SIG-M5 treated with dmso at 0.1 percent for 504 hours (cell line): ENCODE measurements around the gene UBA52.
A peak's percentile ranks its signal among the peaks of the same experiment; 100 is the strongest.

Source experiments
- DNase-seq: peaks from one replicate; lab custom pipeline; 2025; ENCODE audit not compliant: unreplicated experiment; lab: John Stamatoyannopoulos, UW

UBA52 gene

GRCh38 chr19:18551631-18552030 is 20.0 kb upstream of the UBA52 start:
- DNase-seq, result no peak

- DNase-seq, result peak; percentile 98
Observed at GRCh38 chr19:18557411-18558201, 14.1 kb upstream of the UBA52 start, which contains the start of gene KXD1. TSS of gene KXD1 (plus strand) at chr19:18557870. CDS start at chr19:18562057, 4,187 bp downstream.

GRCh38 chr19:18558202-18558555 is 13.5 kb upstream of the UBA52 start:
- no peak for DNase-seq

- no peak for DNase-seq
Observed at GRCh38 chr19:18558604-18559003, 13.1 kb upstream of the UBA52 start.

- DNase-seq, result no peak
Observed at GRCh38 chr19:18559685-18560084, 12.0 kb upstream of the UBA52 start.

- DNase-seq, result no peak
Observed at GRCh38 chr19:18562086-18562485, 9.6 kb upstream of the UBA52 start.

- no peak for DNase-seq
Observed at GRCh38 chr19:18566953-18567352, 4.7 kb upstream of the UBA52 start.

- DNase-seq, result no peak
Observed at GRCh38 chr19:18568367-18568766, 3.3 kb upstream of the UBA52 start.

- DNase-seq, result no peak
Observed at GRCh38 chr19:18574691-18575291, 3.1 kb downstream of the UBA52 start.

- no peak for DNase-seq
Observed at GRCh38 chr19:18576383-18576782, 4.7 kb downstream of the UBA52 start.

- no peak for DNase-seq
Observed at GRCh38 chr19:18577365-18577914, 5.8 kb downstream of the UBA52 start.

GRCh38 chr19:18580311-18580710 is 8.7 kb downstream of the UBA52 start:
- no peak for DNase-seq

GRCh38 chr19:18586306-18586705 is 14.6 kb downstream of the UBA52 start:
- DNase-seq, result peak; percentile 63

GRCh38 chr19:18587561-18587960 is 15.9 kb downstream of the UBA52 start:
- no peak for DNase-seq

GRCh38 chr19:18587962-18588610 is 16.4 kb downstream of the UBA52 start:
- DNase-seq, result peak; percentile 40

- peak; percentile 85 for DNase-seq
Observed at GRCh38 chr19:18588611-18589379, 17.1 kb downstream of the UBA52 start, which contains the start of gene REX1BD. TSS of gene REX1BD (plus strand) at chr19:18588798. CDS start at chr19:18588802, 4 bp downstream.

GRCh38 chr19:18589380-18590272 is 18.0 kb downstream of the UBA52 start:
- DNase-seq, result peak; percentile 69

GRCh38 chr19:18590273-18591272 is 18.9 kb downstream of the UBA52 start:
- DNase-seq, result peak; percentile 74
